ENCODE data around the gene CRTC1. TPM values are rescaled to one million over a fixed set of nuclear protein-coding genes. Genes with fewer than 3 reads are reported as not detected.

Gene CRTC1
- polyA plus RNA-seq, 4 donors = 16.6 to 23.1 (median 18.9) TPM

- DNase-seq (ENCODE audit: low read depth in 4 of 4, low spot score in 3 of 4) = no peak
These were observed 32.9 kb upstream of the CRTC1 start for GRCh38 chr19:18650468-18651041.

- DNase-seq (ENCODE audit: low read depth in 4 of 4, low spot score in 3 of 4) = no peak
These were observed 32.2 kb upstream of the CRTC1 start for GRCh38 chr19:18651300-18651699.

GRCh38 chr19:18651733-18652132 is 31.7 kb upstream of the CRTC1 start:
- no peak for DNase-seq (ENCODE audit: low read depth in 4 of 4, low spot score in 3 of 4)

- DNase-seq (ENCODE audit: low read depth in 4 of 4, low spot score in 3 of 4) = no peak
These were observed 29.6 kb upstream of the CRTC1 start for GRCh38 chr19:18653853-18654252.

GRCh38 chr19:18654469-18654868 is 29.0 kb upstream of the CRTC1 start:
- no peak for DNase-seq (ENCODE audit: low read depth in 4 of 4, low spot score in 3 of 4)

GRCh38 chr19:18655173-18655844 is 28.2 kb upstream of the CRTC1 start:
- DNase-seq (ENCODE audit: low read depth in 4 of 4, low spot score in 3 of 4) = no peak

- no peak for DNase-seq (ENCODE audit: low read depth in 4 of 4, low spot score in 3 of 4)
These were observed 27.0 kb upstream of the CRTC1 start for GRCh38 chr19:18656337-18657086.

- DNase-seq (ENCODE audit: low read depth in 4 of 4, low spot score in 3 of 4) = no peak
These were observed 25.7 kb upstream of the CRTC1 start for GRCh38 chr19:18657590-18658365.

- no peak for DNase-seq (ENCODE audit: low read depth in 4 of 4, low spot score in 3 of 4)
These were observed 25.1 kb upstream of the CRTC1 start for GRCh38 chr19:18658366-18658855.

GRCh38 chr19:18659281-18660050 is 24.0 kb upstream of the CRTC1 start:
- DNase-seq (ENCODE audit: low read depth in 4 of 4, low spot score in 3 of 4) = no peak

GRCh38 chr19:18660051-18660910 is 23.2 kb upstream of the CRTC1 start:
- DNase-seq (ENCODE audit: low read depth in 4 of 4, low spot score in 3 of 4) = no peak

GRCh38 chr19:18660939-18661670 is 22.4 kb upstream of the CRTC1 start:
- no peak for DNase-seq (ENCODE audit: low read depth in 4 of 4, low spot score in 3 of 4)

GRCh38 chr19:18662972-18663732 is 20.3 kb upstream of the CRTC1 start:
- no peak for DNase-seq (ENCODE audit: low read depth in 4 of 4, low spot score in 3 of 4)

GRCh38 chr19:18663940-18664530 is 19.4 kb upstream of the CRTC1 start:
- DNase-seq (ENCODE audit: low read depth in 4 of 4, low spot score in 3 of 4) = no peak

- no peak for DNase-seq (ENCODE audit: low read depth in 4 of 4, low spot score in 3 of 4)
These were observed 17.7 kb upstream of the CRTC1 start for GRCh38 chr19:18665771-18666202.

- DNase-seq (ENCODE audit: low read depth in 4 of 4, low spot score in 3 of 4) = no peak
These were observed 17.2 kb upstream of the CRTC1 start for GRCh38 chr19:18666317-18666716.

- DNase-seq (ENCODE audit: low read depth in 4 of 4, low spot score in 3 of 4) = no peak
These were observed 16.7 kb upstream of the CRTC1 start for GRCh38 chr19:18666784-18667183.

Measured in right renal pelvis (tissue), 4 donors.